T-helper 1 cell treated with Interleukin-12 subunit alpha and Interleukin-12 subunit beta and Interleukin-4 antibody, amounts not matched to agents 30 μg/mL and 1 μg/mL, for 36 hours (primary cell): ENCODE data around the gene CCNDBP1.
"Not testable (repeated sequence)": the region's sequence is repeated elsewhere in the genome, so short reads cannot be mapped to it uniquely, and the experiment has no call there.

ENCODE experiments used
- H3K27ac Mint-ChIP-seq: one replicate; pipeline ENCODE4 v1.8.0; 2021; ENCODE audit warnings: mild to moderate bottlenecking, mixed read lengths
- H3K27me3 Mint-ChIP-seq: one replicate; pipeline ENCODE4 v1.8.0; 2021; ENCODE audit warnings: low read depth, mixed read lengths
- H3K36me3 Mint-ChIP-seq: one replicate; pipeline ENCODE4 v1.8.0; 2021; ENCODE audit warnings: low read depth, mixed read lengths
- H3K4me1 Mint-ChIP-seq: one replicate; pipeline ENCODE4 v1.8.0; 2021; ENCODE audit warnings: low read depth, mixed read lengths
- H3K4me3 Mint-ChIP-seq: one replicate; pipeline ENCODE4 v1.8.0; 2021; ENCODE audit warnings: mild to moderate bottlenecking, moderate library complexity, mixed read lengths
- H3K9me3 Mint-ChIP-seq: one replicate; pipeline ENCODE4 v1.8.0; 2021; ENCODE audit warnings: mixed read lengths

The CCNDBP1 gene

GRCh38 chr15:43218908-43219706 lies 33.9 kb downstream of the CCNDBP1 start:
- H3K9me3 Mint-ChIP-seq = peaks cover 4% of the 10 kb centered on the region
- H3K36me3 Mint-ChIP-seq = no peaks in the 10 kb centered on the region
- H3K4me1 Mint-ChIP-seq = no peaks in the 10 kb centered on the region
- no peak overlapping the region for H3K4me3 Mint-ChIP-seq
- no peak overlapping the region for H3K27ac Mint-ChIP-seq
- H3K27me3 Mint-ChIP-seq = peaks cover 18% of the 10 kb centered on the region

- no peak overlapping the region for H3K27ac Mint-ChIP-seq
- H3K36me3 Mint-ChIP-seq = no peaks in the 10 kb centered on the region
- H3K9me3 Mint-ChIP-seq = peaks cover 4% of the 10 kb centered on the region
- H3K27me3 Mint-ChIP-seq = peaks cover 18% of the 10 kb centered on the region
- no peaks in the 10 kb centered on the region for H3K4me1 Mint-ChIP-seq
- H3K4me3 Mint-ChIP-seq = no peak overlapping the region
Measured at GRCh38 chr15:43219929-43220928, 35.0 kb downstream of the CCNDBP1 start.

DNA sequence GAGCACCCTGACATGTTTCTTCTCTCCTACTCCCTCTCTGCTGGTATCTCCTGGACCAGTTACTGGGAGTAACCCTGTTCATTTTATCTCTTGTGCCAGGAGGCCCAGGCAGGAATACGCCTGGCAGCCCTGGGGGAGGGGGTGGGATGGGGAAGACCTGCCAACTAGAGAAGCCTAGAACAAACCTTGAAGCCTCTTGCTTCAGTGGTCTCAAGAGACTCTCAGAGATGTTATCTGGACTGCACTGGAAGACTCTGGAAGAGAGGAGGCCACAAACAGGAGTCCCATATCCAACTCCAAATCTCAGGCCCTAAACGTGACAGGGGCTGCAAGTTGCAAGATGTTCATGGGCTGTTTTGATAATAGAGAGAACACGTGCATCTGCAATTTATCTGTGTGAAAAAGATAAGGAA lies 35.8 kb downstream of the CCNDBP1 start, which contains the start of gene EPB42:
EPB42 (minus strand) TSS at position 28 of the 413 bp plus-strand sequence. CDS start 193 bp downstream, outside the sequence.
- Mint-ChIP-seq H3K4me3 (no peak within 1 kb of the TSS), H3K27ac (no peak within 1 kb of the TSS), H3K9me3 (peaks cover 4% of the 10 kb centered on the region), H3K4me1 (peaks cover 5% of the 10 kb centered on the region), H3K36me3 (no peaks in the 10 kb centered on the region), H3K27me3 (peaks cover 25% of the 10 kb centered on the region)

- Mint-ChIP-seq H3K27ac (no peak overlapping the region), H3K4me3 (no peak overlapping the region), H3K4me1 (peaks cover 5% of the 10 kb centered on the region), H3K36me3 (no peaks in the 10 kb centered on the region), H3K27me3 (peaks cover 25% of the 10 kb centered on the region), H3K9me3 (peaks cover 4% of the 10 kb centered on the region)
Measured at GRCh38 chr15:43221422-43221821, 36.2 kb downstream of the CCNDBP1 start.

GRCh38 chr15:43225201-43225949 lies 40.2 kb downstream of the CCNDBP1 start:
- Mint-ChIP-seq H3K4me1 (peaks cover 5% of the 10 kb centered on the region), H3K4me3 (no peak overlapping the region), H3K27me3 (peaks cover 24% of the 10 kb centered on the region), H3K9me3 (no peaks in the 10 kb centered on the region), H3K36me3 (no peaks in the 10 kb centered on the region), H3K27ac (no peak overlapping the region)

DNA sequence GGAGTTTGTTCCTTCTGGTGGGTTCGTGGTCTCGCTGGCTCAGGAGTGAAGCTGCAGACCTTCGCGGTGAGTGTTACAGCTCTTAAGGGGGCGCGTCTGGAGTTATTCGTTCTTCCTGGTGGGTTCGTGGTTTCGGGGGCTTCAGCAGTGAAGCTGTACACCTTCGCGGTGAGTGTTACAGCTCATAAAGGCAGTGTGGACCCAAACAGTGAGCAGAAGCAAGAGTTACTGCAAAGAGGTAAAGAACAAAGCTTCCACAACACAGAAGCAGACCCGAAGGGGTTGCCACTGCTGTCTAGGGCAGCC lies 40.7 kb downstream of the CCNDBP1 start:
- not testable (repeated sequence) for H3K27ac Mint-ChIP-seq, H3K9me3 Mint-ChIP-seq, H3K4me1 Mint-ChIP-seq, H3K36me3 Mint-ChIP-seq, H3K4me3 Mint-ChIP-seq
- peaks cover 24% of the 10 kb centered on the region for H3K27me3 Mint-ChIP-seq

DNA sequence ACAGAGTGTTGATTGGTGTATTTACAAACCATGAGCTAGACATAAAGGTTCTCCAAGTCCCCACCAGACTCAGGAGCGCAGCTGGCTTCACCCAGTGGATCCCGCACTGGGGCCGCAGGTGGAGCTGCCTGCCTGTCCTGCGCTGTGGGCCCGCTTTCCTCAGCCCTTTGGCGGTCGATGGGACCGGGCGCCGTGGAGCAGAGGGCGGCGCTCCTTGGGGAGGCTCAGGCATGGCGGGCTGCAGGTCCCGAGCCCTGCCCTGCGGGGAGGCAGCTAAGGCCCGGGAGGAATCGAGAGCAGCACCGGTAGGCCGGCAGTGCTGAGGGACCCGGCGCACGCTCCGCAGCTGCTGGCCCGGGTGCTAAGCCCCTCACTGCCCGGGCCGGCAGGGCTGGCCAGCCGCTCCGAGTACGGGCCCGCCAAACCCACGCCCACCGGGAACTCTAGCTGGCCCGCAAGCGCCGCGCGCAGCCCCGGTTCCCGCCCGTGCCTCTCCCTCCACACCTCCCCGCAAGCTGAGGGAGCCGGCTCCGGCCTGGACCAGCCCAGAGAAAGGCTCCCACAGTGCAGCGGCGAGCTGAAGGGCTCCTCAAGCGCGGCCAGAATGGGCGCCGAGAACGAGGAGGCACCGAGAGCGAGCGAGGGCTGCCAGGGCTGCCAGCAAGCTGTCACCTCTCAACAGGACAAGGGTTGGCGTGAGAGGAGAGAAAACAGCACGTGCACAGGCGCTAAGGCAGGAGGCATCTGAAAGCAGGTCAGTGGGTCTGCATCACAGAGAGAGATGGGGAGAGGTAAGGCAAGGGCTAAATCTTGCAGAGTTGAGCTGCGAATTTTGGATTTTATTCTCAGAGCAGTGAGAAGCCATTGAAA lies 41.5 kb downstream of the CCNDBP1 start:
- no peak overlapping the region for H3K4me3 Mint-ChIP-seq
- H3K36me3 Mint-ChIP-seq = no peaks in the 10 kb centered on the region
- H3K9me3 Mint-ChIP-seq = no peaks in the 10 kb centered on the region
- H3K27me3 Mint-ChIP-seq = peaks cover 24% of the 10 kb centered on the region
- no peak overlapping the region for H3K27ac Mint-ChIP-seq
- H3K4me1 Mint-ChIP-seq = peaks cover 5% of the 10 kb centered on the region

- Mint-ChIP-seq H3K4me3 (no peak overlapping the region), H3K27ac (no peak overlapping the region), H3K9me3 (no peaks in the 10 kb centered on the region), H3K27me3 (peaks cover 18% of the 10 kb centered on the region), H3K36me3 (no peaks in the 10 kb centered on the region), H3K4me1 (peaks cover 5% of the 10 kb centered on the region)
Measured at GRCh38 chr15:43229977-43230376, 44.8 kb downstream of the CCNDBP1 start.

DNA sequence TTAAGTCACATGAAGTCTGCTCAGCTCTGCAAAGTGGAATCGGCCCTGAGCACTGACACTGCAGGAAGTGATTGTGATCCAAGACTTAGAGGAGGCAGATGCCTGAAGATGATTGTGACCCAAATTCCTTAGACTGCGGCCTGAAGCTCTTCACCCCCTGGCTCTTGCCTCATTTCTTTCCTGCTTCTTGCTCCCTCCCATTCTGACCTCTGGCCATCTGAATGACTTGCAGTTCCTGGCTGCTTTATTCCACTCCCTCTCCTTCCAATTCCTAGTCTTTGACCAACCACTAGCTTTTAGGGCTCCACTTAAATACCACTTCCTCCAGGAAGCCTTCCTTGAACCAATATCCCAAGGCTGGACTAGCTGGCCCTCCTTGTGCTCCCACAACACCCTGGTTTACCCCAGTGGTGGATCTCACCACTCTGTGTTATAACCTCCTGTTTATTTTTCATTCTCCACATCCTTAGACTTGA lies 45.5 kb downstream of the CCNDBP1 start:
- peaks cover 14% of the 10 kb centered on the region for H3K27me3 Mint-ChIP-seq
- peaks cover 2% of the 10 kb centered on the region for H3K4me1 Mint-ChIP-seq
- H3K9me3 Mint-ChIP-seq = no peaks in the 10 kb centered on the region
- no peak overlapping the region for H3K27ac Mint-ChIP-seq
- H3K36me3 Mint-ChIP-seq = no peaks in the 10 kb centered on the region
- H3K4me3 Mint-ChIP-seq = no peak overlapping the region

GRCh38 chr15:43232289-43232874 lies 47.2 kb downstream of the CCNDBP1 start:
- Mint-ChIP-seq H3K4me1 (peaks cover 3% of the 10 kb centered on the region), H3K27me3 (peaks cover 11% of the 10 kb centered on the region), H3K27ac (no peak overlapping the region), H3K4me3 (no peak overlapping the region), H3K36me3 (no peaks in the 10 kb centered on the region), H3K9me3 (no peaks in the 10 kb centered on the region)

- H3K4me1 Mint-ChIP-seq = peaks cover 13% of the 10 kb centered on the region
- no peaks in the 10 kb centered on the region for H3K27me3 Mint-ChIP-seq
- no peak overlapping the region for H3K4me3 Mint-ChIP-seq
- no peaks in the 10 kb centered on the region for H3K9me3 Mint-ChIP-seq
- no peaks in the 10 kb centered on the region for H3K36me3 Mint-ChIP-seq
- no peak overlapping the region for H3K27ac Mint-ChIP-seq
Measured at GRCh38 chr15:43235536-43235935, 50.3 kb downstream of the CCNDBP1 start.

DNA sequence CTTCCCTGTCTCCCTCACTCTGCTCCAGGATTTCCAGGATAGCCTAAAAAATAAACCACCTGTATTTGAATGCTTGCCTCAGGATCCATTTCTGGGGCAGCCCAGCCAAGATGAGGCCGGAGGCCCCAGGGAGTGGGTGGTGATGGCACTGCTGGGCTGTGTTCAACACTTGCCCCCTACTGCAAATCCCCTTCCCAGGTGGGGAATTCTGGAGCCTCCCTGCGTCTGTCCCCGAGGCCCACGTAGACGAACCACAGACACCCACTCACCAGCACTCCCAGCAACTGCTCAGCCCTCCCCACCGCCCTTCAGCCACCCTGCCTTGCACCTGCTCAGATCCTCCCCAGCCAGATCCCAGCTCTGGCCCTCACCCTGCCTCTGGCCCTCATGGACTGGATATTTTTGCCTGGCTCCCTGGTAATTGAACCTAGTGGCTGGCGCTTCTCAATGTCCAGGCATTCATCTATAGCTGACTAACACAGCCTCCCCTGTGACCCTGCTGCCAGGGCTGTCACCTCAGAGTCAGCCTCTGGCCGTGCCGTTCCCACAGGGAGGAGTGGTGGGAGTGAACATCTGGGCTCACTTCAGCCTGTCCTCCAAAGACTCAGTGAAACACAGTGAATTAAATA lies 52.8 kb downstream of the CCNDBP1 start:
- Mint-ChIP-seq H3K4me1 (peaks cover 13% of the 10 kb centered on the region), H3K36me3 (no peaks in the 10 kb centered on the region), H3K4me3 (no peak overlapping the region), H3K9me3 (no peaks in the 10 kb centered on the region), H3K27ac (no peak overlapping the region), H3K27me3 (no peaks in the 10 kb centered on the region)

DNA sequence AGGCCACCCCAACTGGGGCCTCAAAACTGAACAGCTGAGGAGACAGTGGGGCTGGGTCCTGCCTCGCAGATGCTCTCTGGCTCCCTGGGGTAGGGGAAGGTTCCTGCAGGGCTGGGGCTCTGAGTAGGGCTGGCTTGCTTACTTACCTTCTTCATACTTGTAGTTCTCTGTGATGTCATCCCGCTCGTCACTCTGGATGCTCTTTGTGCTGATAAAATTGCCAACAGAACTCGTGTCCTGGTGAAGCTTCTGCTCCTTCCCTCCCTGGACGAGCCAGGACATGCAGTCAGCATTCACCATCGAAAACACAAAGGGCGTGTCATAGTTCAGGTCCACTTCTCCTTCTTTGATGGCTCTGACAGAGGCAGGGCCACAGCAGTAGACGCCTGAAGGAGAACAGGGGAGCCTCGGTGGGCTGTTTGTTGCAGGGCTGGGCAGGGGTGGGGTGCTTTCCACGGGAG lies 53.5 kb downstream of the CCNDBP1 start:
- Mint-ChIP-seq H3K4me1 (peaks cover 13% of the 10 kb centered on the region), H3K27me3 (no peaks in the 10 kb centered on the region), H3K9me3 (no peaks in the 10 kb centered on the region), H3K27ac (no peak overlapping the region), H3K4me3 (no peak overlapping the region), H3K36me3 (no peaks in the 10 kb centered on the region)
